ENCODE measurements around the gene TRMT10A.

Gene TRMT10A

GRCh38 chr4:99563310-99564186 is at the start of gene TRMT10A:
TSS of gene TRMT10A (minus strand) at chr4:99564039. CDS start at chr4:99559338, 4,701 bp downstream.
- peak; percentile 94 to 95 for DNase-seq

- DNase-seq = no peak
Measured at GRCh38 chr4:99612704-99613103, 48.9 kb upstream of the TRMT10A start.

- no peak for DNase-seq
Measured at GRCh38 chr4:99612281-99612680, 48.4 kb upstream of the TRMT10A start.

GRCh38 chr4:99610605-99611175 is 46.9 kb upstream of the TRMT10A start:
- DNase-seq = no peak

- no peak for DNase-seq
Measured at GRCh38 chr4:99608417-99608816, 44.6 kb upstream of the TRMT10A start.

GRCh38 chr4:99606716-99607115 is 42.9 kb upstream of the TRMT10A start:
- DNase-seq = no peak

GRCh38 chr4:99594818-99595217 is 31.0 kb upstream of the TRMT10A start:
- no peak for DNase-seq

- DNase-seq = no peak
Measured at GRCh38 chr4:99593781-99594641, 30.2 kb upstream of the TRMT10A start.

- no peak for DNase-seq
Measured at GRCh38 chr4:99591757-99592156, 27.9 kb upstream of the TRMT10A start.

GRCh38 chr4:99587803-99588202 is 24.0 kb upstream of the TRMT10A start:
- DNase-seq = no peak

- no peak for DNase-seq
Measured at GRCh38 chr4:99587309-99587708, 23.5 kb upstream of the TRMT10A start.

- no peak for DNase-seq
Measured at GRCh38 chr4:99586797-99587196, 23.0 kb upstream of the TRMT10A start.

- DNase-seq = no peak
Measured at GRCh38 chr4:99586322-99586721, 22.5 kb upstream of the TRMT10A start.

GRCh38 chr4:99585516-99585915 is 21.7 kb upstream of the TRMT10A start:
- DNase-seq = no peak

- no peak for DNase-seq
Measured at GRCh38 chr4:99578714-99579113, 14.9 kb upstream of the TRMT10A start.

- no peak for DNase-seq
Measured at GRCh38 chr4:99574530-99575324, 10.9 kb upstream of the TRMT10A start, which contains the start of gene MTTP. TSS of gene MTTP (plus strand) at chr4:99574824. CDS start at chr4:99574910, 86 bp downstream.

GRCh38 chr4:99573735-99574368 is 10.0 kb upstream of the TRMT10A start:
- DNase-seq = no peak

- DNase-seq = no peak
Measured at GRCh38 chr4:99572527-99573240, 8.8 kb upstream of the TRMT10A start.

GRCh38 chr4:99571883-99572282 is 8.0 kb upstream of the TRMT10A start:
- DNase-seq = no peak

- DNase-seq = no peak
Measured at GRCh38 chr4:99564921-99565320, 1.1 kb upstream of the TRMT10A start.

- no peak for DNase-seq
Measured at GRCh38 chr4:99552872-99553271, 11.0 kb downstream of the TRMT10A start.

Data from CD4-positive, alpha-beta T cell treated with Interferon alpha-2 for 1 hour (primary cell).